SK-N-DZ (cell line): Measurements from ENCODE around the gene STARD3NL. TPM values are rescaled to one million over a fixed set of nuclear protein-coding genes. Genes with fewer than 3 reads are reported as not detected.
"Not testable (repeated sequence)": the region's sequence is repeated elsewhere in the genome, so short reads cannot be mapped to it uniquely, and the experiment has no call there.

Experiments used
- DNase-seq: peaks from one replicate; pipeline ENCODE4 v3.0.0-alpha.2; 2015; ENCODE audit warnings: low spot score
- polyA plus RNA-seq, 2 experiments: library from polyadenylated mRNA; depleted of rRNA; stranded (reverse); fragments of >200 nt; gene quantifications; 2 replicates each; pipeline ENCODE4 v1.2.3, GENCODE V29; 2014

Gene STARD3NL, protein sequence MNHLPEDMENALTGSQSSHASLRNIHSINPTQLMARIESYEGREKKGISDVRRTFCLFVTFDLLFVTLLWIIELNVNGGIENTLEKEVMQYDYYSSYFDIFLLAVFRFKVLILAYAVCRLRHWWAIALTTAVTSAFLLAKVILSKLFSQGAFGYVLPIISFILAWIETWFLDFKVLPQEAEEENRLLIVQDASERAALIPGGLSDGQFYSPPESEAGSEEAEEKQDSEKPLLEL
- 88.9 and 106 TPM in 2 replicates for polyA plus RNA-seq (2014; cell fraction: cytosol; rRNA removed)
- polyA plus RNA-seq (2014; cell fraction: nucleus; rRNA removed): 69.4 and 71.9 TPM in 2 replicates

DNA sequence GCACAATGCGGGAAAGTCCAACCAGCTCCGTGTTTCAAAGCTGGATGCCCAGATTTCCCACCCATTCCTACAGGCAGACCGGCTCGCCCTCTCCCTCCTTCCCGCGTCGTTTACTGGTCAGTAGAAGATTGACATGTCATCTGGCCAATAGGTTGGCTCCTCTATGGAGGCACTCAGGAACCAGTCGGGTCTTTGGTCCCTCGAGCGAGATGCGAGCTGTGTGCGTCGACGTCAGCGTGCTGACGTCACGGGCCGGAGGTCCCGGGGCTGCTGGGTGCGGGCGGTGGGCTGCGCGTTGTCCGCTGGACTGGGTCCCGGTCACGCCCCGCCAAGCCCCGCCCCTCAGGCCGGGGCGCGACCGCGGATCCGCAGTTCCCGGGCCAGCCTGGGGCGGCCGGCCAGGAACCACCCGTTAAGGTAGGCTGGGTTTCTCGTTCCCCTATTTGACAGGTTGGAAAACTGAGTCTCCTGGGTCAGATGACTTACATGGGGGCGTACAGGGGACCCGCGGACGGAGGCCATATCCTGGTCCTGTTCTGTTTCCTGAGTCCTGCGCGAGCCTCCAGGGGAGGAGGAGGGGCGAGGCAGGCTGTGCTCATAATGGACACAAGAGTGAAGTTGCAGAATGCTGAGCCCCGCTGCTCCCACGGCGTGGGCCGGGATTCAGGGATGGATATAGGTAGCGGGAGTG, at the start of gene STARD3NL:
TSS of gene STARD3NL (plus strand) at position 242 of the 691 bp plus-strand sequence. CDS start 29,260 bp downstream, outside the sequence.
- peak; percentile 100 for DNase-seq

DNA sequence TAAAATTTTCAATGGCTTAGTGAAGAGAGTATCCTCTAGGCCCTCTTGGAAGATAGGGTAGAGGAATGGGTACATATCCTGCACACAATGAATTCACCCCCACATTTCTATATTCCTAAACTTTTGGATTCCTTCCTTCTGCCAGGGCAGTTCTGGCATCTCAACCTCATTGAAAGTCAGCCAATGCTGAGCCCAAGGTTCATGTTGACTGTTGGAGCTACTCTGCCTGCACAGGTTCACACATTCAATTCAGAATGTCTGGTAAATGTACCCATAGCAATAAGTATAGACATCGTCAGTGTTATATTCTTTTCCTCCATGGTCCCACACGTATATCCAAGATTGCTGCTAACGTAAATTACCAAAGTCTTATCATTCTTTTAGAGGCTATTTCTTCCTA, 48.9 kb upstream of the STARD3NL start:
- DNase-seq: no peak

DNA sequence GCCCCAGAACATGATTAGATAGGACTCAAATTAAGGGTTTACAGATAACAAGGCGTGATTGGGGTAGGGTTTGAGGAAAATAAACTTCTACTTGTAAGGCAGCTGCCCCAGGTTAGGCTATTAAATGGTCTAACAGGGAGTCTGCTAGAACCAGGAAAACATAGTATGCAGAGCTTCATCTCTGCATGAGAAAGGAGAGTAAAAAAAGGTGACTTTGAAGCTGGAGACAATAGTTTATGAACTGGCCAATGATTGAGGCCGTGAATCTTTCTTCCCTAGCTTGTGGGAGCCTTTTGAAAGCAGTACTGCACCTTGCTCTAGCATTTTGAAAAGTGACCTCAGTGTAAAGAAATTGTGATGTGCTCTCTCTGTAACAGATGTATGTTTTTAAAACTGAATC, 48.5 kb upstream of the STARD3NL start:
- no peak for DNase-seq

DNA sequence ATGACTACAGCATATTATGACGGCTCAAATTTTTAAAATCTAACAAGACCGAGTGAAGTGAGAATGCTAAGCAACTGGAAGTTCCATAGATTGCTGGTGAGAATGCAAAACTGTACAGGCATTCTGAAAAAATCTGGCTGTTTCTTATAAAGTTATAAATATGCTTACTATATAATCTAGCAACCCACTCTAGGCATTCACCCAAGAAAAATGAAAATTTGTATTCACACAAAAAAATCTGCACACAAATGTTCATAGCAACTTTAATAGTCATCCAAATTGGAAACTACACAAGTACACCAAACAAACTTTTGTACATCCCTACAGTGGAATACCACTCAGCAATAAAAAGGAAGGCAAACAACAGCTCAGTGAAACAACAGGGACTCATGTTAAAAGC, 39.9 kb upstream of the STARD3NL start:
- no peak for DNase-seq

DNA sequence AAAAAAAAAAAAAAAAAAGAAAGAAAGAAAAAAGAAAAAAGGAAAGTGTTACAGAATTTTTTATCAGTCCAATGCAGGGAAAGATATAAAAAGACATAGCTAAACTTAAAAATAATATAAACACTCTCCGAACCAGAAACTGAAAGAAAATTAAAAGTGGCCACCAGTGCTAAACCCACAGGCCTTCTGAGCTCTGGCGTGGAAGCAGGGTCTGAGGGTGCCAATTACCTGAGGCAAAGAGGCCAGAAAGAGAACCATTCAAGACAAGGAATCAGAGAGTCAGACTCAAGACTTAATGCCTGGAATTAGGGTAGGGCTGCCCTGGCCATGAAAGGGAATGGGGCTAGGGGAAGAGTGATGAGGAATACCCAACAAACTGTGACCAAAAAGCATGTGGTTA, 36.9 kb upstream of the STARD3NL start:
- no peak for DNase-seq

DNA sequence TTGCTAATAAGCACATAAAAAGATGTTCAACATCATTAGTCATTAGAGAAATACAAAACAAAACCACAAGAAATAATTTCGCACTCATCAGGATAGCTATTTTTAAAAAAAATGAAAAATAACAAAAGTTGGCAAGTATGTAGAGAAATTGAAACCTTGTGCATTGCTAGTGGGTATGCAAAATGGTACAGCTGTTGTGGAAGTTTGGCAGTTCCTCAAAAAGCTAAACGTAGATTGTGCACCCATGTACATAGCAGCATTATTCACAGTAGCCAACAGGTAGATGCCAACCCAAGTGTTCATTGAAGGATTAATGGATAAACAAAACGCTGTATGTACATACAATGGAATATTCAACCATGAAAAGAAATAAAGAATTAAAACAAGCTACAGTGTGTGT, 35.3 kb upstream of the STARD3NL start:
- DNase-seq: no peak

DNA sequence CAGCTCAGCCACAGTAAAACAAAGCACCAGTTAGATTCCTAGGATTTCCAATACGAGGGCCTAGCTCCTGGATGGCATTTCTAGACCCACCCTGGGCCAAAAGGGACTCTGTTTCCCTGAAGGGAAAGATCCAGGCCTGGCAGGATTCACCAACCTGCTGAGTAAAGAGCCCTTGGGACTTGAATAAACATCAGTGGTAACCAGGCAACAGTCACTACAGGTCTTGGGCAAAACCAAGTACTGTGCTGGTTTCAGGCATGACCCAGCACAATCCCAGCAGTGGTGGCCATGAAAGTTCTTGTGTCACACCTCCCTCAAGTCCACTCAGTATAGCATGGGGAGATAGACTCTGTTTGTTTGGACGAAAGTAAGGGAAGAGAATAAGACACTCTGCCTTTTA, 31.0 kb upstream of the STARD3NL start:
- DNase-seq: no peak

DNA sequence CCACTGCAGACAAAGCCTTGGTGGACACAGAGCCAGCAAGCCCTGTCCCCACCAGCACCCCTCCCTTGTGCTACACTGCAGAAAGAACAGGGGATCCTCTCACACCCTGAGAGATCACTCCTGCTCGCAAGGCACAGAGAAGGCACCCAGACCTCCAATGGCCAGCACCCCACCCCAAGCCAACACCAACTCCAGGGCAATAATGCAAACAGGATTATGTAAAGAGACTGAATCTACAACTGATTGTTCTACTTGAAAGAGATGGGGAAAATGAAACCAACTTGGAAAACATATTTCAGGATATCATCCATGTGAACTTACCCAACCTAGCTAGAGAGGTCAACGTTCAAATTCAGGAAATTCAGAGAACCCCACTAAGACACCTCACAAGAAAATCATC, 26.5 kb upstream of the STARD3NL start:
- DNase-seq: no peak

DNA sequence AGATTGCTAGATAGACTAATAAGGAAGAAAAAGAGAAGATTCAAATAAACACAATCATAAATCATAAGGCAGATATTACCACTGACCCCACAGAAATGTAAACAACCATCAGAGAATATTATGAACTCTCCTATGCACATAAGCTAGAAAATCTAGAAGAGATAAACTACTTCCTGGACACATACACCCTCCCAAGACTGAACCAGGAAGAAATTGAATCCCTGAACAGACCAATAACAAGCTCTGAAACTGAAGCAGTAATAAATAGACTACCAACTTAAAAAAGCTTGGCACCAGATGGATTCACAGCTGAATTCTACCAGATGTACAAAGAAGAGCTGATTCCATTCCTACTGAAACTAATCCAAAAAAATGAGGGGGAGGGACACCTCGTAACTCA, 24.5 kb upstream of the STARD3NL start:
- DNase-seq: no peak

DNA sequence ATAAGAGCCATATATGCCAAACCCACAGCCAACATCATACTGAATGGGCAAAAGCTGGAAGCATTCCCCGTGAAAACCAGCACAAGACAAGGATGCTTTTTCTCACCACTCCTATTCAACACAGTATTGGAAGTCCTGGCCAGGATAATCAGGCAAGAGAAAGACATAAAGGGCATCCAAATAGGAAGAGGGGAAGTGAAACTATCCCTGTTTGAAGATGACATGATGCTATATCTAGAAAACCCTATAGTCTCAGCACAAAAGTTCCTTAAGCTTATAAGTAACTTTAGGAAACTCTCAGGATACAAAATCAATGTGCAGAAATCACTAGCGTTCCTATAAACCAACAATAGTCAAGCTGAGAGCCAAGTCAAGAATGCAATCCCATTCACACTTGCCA, 23.8 kb upstream of the STARD3NL start:
- DNase-seq: no peak

DNA sequence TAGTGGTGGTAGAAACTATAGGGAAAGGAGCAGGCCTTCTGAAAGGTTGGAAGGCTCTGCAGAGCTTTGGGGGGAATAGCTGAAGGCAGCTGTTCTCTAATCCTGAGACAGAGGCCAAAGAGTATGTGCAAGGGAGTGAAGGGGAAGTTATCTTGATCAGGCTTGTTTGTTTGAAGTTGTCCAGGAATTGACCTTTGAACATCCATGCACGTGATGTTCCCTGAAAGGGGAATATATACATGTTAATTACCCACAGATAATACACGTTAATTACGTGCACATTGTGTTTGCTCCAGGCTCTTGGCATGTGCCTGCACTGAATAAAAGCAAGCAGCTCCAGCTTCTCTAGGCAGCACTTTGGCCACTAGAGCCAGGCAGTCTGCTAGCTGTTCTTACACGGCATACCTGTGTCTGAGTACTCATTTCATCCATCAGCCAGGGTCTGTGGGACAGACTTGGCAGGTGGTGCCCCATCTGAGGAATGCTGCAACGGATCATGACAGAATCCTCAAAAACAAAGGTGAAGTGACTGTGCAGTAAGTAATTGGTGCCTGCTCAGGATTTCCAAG, 18.0 kb upstream of the STARD3NL start:
- DNase-seq: peak; percentile 63

DNA sequence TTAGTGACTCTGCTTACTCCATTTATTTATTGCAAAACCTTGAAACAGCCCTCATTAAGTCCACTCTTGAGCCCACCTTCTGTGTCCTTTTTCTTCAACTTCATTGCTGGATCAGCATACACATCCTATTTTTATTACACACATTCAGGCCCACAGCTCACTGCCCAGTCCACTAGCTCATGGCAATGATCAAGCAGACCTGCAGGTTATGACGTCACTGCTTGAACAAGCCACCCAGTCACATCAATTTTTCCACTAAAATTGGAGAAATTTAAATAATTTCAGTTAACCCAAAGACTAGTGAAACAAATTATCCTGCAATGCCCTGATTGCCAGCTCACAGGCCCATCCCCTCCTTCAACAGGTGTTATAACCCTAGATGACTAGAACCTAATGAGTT, 16.0 kb upstream of the STARD3NL start:
- DNase-seq: no peak

DNA sequence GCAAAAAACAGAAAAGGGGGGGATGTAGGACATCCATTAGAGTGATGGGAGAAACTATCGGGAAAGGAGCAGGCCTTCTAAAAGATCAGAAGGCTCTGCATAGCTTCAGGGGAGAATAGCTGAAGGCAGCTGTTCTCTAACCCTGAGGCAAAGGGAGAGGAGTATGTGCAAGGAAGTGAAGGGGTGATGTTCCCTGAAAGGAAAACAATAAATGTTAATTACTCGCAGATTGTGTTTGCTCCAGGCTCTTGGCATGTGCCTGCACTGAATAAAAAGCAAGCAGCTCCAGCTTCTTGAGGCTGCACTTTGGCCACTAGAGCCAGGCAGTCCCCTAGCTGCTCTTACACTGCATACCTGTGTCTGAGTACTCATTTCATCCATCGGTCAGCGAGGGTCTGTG, 14.4 kb upstream of the STARD3NL start:
- DNase-seq: no peak

DNA sequence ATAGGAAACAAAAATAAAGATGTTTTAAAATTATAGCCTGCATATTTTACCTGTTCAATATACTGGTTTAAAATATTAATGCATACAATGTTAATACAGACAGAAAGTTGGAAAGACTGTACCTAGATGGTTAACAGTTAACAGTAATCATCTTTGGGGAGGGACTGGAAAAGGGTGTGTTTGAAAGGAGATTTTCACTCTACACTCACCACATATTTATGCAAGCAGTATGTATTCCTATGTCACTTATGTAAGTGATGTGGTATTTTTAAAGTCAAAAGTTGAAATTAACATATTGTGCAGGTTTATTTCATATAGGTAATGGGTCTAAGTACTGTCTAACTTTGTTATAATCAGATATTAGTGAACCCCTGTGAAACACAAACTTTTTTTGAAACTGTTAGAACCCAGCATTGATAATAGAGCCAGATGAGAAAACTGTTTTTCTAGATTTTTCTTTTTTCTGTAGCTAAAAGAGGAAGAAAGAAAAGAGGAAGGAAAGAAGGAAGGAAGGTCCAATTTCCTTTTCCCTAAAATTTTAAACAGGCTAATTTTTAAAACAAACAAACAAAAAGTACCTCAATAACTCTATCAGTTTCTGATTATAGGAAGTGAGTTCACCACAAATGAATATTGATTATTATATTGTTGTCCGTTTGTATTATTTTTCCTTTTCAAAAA, 9.0 kb upstream of the STARD3NL start:
- no peak for DNase-seq

DNA sequence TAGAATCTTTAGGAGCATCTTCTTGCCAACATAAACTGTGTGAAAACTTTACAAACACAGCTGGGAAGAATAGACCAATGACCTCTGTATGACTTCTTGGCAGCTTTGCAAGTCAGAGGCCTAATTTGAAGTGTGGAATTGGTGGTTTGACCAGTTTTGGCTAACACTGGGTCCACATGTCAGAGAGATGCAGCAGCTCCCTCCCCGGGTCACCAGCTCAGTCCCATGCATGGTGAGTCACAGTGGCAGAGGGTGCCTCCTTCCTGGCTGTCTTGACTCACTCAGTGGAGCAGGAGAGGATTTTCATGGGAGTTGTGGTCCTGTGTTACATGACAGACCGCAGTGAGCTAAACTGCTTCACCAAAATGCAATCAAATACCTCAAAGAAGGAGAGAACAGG, 8.2 kb upstream of the STARD3NL start:
- no peak for DNase-seq

DNA sequence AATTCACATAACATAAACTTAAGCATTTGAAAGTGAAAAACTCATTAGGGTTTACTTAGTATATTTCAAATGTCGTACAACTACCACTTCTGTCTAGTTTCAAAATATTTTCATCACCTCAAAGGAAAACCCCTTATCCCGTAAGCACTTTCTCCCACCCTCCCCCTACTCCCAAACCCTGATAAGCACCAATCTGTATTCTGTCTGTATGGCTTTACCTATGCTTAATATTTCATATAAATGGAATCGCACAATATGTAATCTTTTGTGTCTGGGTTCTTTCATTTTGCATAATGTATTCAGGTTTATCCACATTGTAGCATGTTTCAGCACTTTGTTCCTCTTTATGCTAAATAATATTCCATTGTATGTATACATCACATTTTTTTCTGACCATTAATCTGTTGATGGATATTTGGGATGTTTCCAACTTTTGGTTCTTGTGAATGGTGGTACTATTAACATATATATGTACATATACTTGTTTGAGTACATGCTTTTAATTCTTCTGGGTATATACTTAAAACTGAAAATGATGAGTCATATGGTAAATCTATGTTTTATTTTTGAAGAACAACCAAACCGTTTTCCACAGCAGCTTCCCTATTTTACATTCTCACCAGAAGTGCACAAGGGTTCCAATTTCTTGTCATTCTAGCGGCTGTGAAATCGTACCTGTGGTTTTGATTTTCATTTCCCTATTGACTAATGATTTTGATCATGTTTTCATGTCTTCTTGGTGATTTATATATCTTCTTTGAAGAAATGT, 6.2 kb upstream of the STARD3NL start:
- DNase-seq: no peak

DNA sequence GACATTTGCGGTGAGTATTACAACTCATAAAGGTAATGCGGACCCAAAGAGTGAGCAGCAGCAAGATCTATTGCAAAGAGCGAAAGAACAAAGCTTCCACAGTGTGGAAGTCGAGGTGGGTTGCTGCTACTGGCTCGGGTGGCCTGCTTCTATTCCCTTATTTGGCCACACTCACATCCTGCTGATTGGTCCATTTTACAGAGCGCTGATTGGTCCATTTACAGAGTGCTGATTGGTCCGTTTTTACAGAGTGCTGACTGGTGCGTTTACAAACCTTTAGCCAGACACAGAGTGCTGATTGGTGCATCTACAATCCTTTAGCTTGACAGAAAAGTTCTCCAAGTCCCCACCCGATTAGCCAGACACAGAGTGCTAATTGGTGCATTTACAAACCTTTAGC, 2.5 kb upstream of the STARD3NL start:
- not testable (repeated sequence) for DNase-seq

DNA sequence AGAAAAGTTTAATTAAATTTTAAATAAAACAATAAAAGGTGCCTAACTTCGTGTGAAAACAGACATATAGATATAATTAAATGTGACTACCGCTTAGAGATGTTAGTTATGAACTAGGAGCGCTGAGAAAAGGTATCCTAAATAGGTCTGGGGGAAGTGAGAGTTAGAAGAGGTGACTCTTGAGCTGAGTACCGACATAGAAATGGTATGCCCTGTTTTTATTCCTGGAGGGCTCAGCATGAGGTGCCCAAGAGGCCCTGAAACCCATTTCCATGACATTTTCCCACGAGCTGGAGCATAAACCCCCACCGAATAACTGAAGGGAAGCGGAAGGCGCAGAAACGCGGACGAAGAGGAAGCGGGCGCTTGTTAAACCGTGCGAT, 433 bp upstream of the STARD3NL start:
- no peak for DNase-seq

DNA sequence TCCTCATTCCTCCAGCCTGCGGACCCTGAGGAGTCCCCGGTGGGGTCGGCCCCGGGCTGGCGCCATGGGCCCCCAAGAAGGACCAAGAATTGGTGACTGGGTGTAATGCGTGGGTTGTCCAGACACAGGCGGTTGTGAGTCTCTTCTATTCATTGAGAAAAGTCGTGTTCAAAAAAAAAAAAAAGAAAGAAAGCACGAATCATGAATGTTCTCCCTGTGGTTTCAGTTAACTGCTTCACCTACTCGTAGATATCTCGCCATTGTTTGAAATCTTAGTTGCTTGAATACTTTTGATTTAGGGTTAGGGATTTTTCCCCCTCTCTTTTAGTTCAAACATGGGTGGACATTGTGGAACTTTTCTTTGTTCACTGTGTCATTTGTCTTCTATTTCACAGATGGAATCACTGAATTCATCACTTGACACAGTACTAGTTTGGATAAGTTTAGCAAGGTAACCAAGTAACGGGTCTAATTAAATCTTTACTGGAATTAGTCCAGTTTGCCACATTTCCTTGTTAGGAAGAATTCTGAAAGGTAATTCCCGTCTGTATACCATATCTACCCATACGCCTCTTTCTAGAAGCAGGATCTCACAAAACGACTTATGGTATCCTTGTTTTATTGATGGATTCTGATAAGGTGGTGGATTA, 775 bp downstream of the STARD3NL start:
- no peak for DNase-seq

DNA sequence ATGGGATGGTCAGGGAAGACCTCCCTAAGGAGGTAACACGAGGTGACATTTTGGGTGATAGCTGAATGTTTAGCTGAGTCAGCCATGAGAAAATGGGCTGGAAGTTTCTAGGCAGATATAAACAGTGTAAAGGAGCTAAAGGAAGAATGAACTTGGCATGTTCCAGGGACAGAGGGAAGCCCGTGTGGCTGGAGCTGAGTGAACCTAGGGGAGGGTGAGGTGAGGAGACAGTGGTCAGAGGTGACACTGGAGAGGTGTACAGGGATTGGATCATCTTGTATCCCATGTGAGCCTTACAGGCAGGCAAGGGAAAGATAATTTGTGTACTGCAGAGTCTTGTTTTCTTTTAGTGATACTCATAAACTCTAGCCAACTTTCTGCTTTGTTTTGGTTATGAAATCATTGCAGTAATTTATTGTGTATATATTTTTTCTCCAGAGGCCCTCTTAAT, 1.8 kb downstream of the STARD3NL start:
- DNase-seq: no peak

DNA sequence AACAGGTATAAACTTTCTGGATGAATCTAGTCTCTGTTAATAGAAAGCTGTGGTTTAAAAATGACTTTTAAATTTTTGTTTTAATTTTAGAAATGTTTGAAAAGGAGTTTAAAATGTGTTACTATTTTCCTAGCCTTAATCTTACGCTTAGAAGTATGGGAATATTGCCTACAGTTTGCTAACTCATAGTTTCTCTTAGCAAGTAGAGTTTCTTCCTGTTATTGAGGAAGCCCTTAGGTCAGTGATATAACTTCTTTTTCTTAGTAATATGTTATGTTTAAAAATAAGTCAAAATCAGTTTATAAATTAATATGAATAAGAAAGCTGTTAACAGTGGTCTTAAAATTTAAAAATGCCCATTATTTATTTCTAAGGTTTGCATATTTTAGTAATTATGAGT, 3.1 kb downstream of the STARD3NL start:
- DNase-seq: no peak
